ENCODE data around the gene F2RL2. TPM values are rescaled to one million over a fixed set of nuclear protein-coding genes. Genes with fewer than 3 reads are reported as not detected.

F2RL2 gene
- total RNA-seq, 6 donors from 2014 or later = 0.34 to 0.46 (median 0.43) TPM; not detected in 3

DNA sequence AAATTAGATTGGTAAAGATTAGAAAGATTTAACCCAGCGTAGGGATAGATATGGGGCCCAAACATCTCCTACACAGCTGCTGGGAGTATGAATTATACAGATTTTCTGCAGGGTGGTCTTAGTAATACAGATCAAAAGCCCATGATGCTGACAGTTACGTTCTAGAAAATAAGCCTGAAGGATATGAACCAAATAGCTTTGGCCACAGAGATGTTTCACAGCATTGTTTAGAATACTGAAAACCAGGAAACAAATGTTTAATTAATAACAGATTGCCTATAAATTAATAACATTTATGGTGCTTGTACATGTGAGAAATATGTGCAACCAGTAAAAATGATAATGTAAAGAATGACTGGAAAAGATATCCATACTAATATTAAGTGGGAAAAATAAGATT, 24.7 kb downstream of the F2RL2 start:
- Histone ChIP-seq H3K4me1 (peaks cover 0 to 4% (median 0%) of the 10 kb centered on the region in 4 donors), H3K27me3 (no peaks in the 10 kb centered on the region), H3K36me3 (no peaks in the 10 kb centered on the region), H3K9me3 (no peaks in the 10 kb centered on the region), H3K4me3 (no peak overlapping the region), H3K27ac (no peak overlapping the region)
- DNase-seq = no peak
- ATAC-seq (ENCODE audit: low FRiP score in 2 of 2) = no peak
- WGBS, 2 donors = 90% methylated on average over 2 of the region's 2 CpGs
- TF ChIP-seq POLR2AphosphoS5 (IDR thresholded peaks at IDR 0.05) = no peak
- TF ChIP-seq CTCF (IDR thresholded peaks at IDR 0.05) = no peak
- no peak for TF ChIP-seq POLR2A (IDR thresholded peaks at IDR 0.05)
- no peak for TF ChIP-seq EP300 (IDR thresholded peaks at IDR 0.05)

DNA sequence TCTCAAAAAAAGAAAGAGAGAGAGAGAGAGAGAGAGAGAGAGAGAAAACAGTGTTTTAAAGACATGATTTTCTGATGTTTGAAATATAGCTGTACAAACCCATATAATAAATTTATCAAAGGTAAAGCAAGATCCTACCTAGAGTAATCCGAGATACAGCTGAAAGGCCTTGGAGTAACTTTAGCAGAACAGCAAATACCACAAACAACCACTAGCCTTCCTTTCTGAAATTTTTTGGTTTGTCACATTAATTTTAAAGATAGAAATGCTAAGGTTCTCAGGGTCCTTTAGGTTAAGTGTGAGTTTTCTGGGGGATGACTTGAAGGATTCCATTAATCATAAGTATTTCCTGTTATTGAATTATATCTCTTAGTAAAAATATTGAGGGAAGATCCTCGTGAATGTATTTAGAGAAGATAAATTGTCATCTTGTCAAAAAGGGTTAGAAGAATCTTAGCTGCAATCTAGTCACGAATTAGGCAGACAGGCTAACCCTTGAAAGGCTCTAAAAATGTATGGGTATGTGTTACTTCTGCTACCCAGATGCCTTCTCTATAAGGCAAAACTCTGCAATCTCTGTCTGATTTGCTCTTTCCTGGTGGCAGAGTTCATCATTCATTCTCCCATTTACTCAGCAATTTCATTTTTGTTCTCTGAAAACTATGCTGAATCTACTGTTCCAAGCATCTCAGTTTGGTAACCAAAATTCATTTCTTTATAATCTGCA, 27.3 kb downstream of the F2RL2 start:
- H3K27me3 ChIP-seq = no peaks in the 10 kb centered on the region
- no peaks in the 10 kb centered on the region for H3K4me1 ChIP-seq
- no peak for TF ChIP-seq EP300 (IDR thresholded peaks at IDR 0.05)
- TF ChIP-seq POLR2AphosphoS5 (IDR thresholded peaks at IDR 0.05) = no peak
- no peak overlapping the region for H3K4me3 ChIP-seq
- WGBS, 2 donors = 69 to 82% methylated on average over 3 of the region's 3 CpGs
- DNase-seq = no peak
- no peak overlapping the region for H3K27ac ChIP-seq
- no peak for ATAC-seq (ENCODE audit: low FRiP score in 2 of 2)
- H3K36me3 ChIP-seq = peaks cover 0 to 4% (median 0%) of the 10 kb centered on the region in 4 donors
- H3K9me3 ChIP-seq = no peaks in the 10 kb centered on the region

DNA sequence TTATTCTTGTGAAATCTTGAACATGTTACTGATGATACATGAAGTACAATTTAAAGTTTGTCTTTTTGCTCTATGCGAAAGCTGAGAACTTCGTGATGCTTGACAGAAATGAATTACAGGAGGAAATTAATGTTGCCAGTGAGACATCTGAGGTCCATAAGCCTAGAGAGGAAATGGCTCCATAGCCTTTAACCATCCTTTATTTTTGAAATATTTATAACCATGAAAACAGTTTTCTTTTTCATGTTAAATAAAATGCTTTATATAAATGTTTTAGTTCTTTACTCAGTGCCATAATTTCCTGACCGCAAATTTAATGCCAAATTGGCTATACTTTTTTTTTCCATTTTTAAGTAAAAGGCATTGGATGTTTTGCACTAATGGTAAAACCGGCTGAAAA, 29.1 kb downstream of the F2RL2 start:
- Histone ChIP-seq H3K9me3 (no peaks in the 10 kb centered on the region), H3K36me3 (peaks cover 0 to 4% (median 0%) of the 10 kb centered on the region in 4 donors), H3K4me3 (no peak overlapping the region), H3K27ac (no peak overlapping the region), H3K27me3 (no peaks in the 10 kb centered on the region), H3K4me1 (no peaks in the 10 kb centered on the region)
- ATAC-seq (ENCODE audit: low FRiP score in 2 of 2) = no peak
- no peak for DNase-seq
- 82 to 94% methylated on average over 4 of the region's 4 CpGs for WGBS, 2 donors
- TF ChIP-seq POLR2A (IDR thresholded peaks at IDR 0.05) (no peak), CTCF (IDR thresholded peaks at IDR 0.05) (no peak)

DNA sequence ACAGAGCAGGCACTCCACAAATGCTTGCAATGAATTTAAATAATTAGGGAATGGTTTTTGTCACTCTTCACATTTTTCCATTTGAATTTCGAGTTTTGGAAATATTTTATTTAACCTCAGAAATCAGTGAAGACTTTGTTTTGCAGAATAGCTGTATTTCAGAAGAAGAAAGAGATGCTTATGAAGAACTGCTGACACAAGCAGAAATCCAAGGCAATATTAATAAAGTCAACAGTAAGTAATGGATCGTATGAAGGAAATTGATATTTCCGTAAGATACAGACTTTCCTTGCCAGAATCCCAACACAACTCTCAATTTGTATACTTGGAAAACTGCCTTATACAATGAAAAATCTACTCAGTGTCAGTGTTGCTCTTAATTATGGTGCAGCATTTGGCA, 30.5 kb downstream of the F2RL2 start:
- DNase-seq = no peak
- H3K4me3 ChIP-seq = no peak overlapping the region
- H3K27ac ChIP-seq = no peak overlapping the region
- no peaks in the 10 kb centered on the region for H3K27me3 ChIP-seq
- no peak for ATAC-seq (ENCODE audit: low FRiP score in 2 of 2)
- TF ChIP-seq EP300 (IDR thresholded peaks at IDR 0.05) (no peak), POLR2AphosphoS5 (IDR thresholded peaks at IDR 0.05) (no peak), POLR2A (IDR thresholded peaks at IDR 0.05) (no peak), CTCF (IDR thresholded peaks at IDR 0.05) (no peak)
- no peaks in the 10 kb centered on the region for H3K9me3 ChIP-seq
- H3K4me1 ChIP-seq = no peaks in the 10 kb centered on the region
- H3K36me3 ChIP-seq = peaks cover 0 to 4% (median 0%) of the 10 kb centered on the region in 4 donors
- WGBS, 2 donors = 58 to 74% methylated on average over 3 of the region's 3 CpGs

DNA sequence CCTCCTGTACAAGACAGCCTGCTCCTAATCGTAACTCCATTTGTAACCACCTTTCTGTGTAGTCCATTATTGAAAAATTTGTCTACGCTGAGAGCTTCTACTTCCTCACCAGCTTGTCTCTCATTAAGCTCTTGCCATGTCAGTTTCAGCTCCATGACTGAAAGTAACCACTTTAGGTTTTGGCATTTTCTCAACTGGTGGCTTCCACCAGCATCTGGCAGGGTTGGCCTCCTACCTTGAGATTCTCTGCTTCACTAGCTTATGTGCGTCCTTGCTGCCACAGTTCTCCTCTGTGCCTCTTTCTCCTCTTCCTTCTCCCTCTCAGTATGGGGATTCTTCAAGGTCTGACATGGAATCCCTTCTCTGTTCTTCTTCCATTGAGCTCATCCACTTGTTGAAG, 31.8 kb downstream of the F2RL2 start:
- no peak for DNase-seq
- 96 to 98% methylated on average over 3 of the region's 3 CpGs for WGBS, 2 donors
- no peak for TF ChIP-seq POLR2A (IDR thresholded peaks at IDR 0.05)
- TF ChIP-seq EP300 (IDR thresholded peaks at IDR 0.05) = no peak
- TF ChIP-seq CTCF (IDR thresholded peaks at IDR 0.05) = no peak
- no peak for TF ChIP-seq POLR2AphosphoS5 (IDR thresholded peaks at IDR 0.05)

More for the DNA sequence above, 31.8 kb downstream of the F2RL2 start:
- Histone ChIP-seq H3K36me3 (peaks cover 0 to 4% (median 0%) of the 10 kb centered on the region in 4 donors), H3K27ac (no peak overlapping the region), H3K4me1 (no peaks in the 10 kb centered on the region), H3K27me3 (no peaks in the 10 kb centered on the region), H3K9me3 (no peaks in the 10 kb centered on the region), H3K4me3 (no peak overlapping the region)
- no peak for ATAC-seq (ENCODE audit: low FRiP score in 2 of 2)
